Muscle of leg (tissue), 11 donors: ENCODE measurements around the gene PZP. TPM values are rescaled to one million over a fixed set of nuclear protein-coding genes. Genes with fewer than 3 reads are reported as not detected.
A peak's percentile ranks its signal among the peaks of the same experiment; 100 is the strongest.
"Not testable (repeated sequence)": the region's sequence is repeated elsewhere in the genome, so short reads cannot be mapped to it uniquely, and the experiment has no call there.

Source experiments
- DNase-seq: peaks from one replicate; pipeline ENCODE4 v3.0.0; 2013
- H3K27ac ChIP-seq: one replicate; pipeline ENCODE4 v1.5.1; 2013; ENCODE audit warnings: mild to moderate bottlenecking, low read length, control low read depth
- H3K27me3 ChIP-seq: one replicate; pipeline ENCODE4 v1.6.1; 2013; ENCODE audit warnings: low read length; ENCODE audit not compliant: control insufficient read depth, insufficient read depth
- H3K36me3 ChIP-seq: one replicate; pipeline ENCODE4 v1.6.1; 2013; ENCODE audit warnings: low read length; ENCODE audit not compliant: control insufficient read depth, insufficient read depth
- H3K4me1 ChIP-seq: one replicate; pipeline ENCODE4 v1.6.1; 2013; ENCODE audit warnings: low read length; ENCODE audit not compliant: control insufficient read depth, insufficient read depth
- H3K4me3 ChIP-seq: one replicate; pipeline ENCODE4 v1.5.1; 2013; ENCODE audit warnings: low read length, control low read depth
- H3K9me3 ChIP-seq: replicated peaks from 2 replicates; pipeline ENCODE4 v1.6.1; 2013; ENCODE audit warnings: low read depth, low read length; ENCODE audit not compliant: control insufficient read depth
- WGBS: methylation state at CpG from one replicate; pipeline ENCODE4 v1.1.5; 2013; ENCODE audit warnings: missing lambda C conversion rate; ENCODE audit not compliant: insufficient coverage; 5-methylcytosine and 5-hydroxymethylcytosine counted together
- polyA plus RNA-seq, 8 donors: library from polyadenylated mRNA; unstranded; fragments of 120-200 nt; gene quantifications; one replicate each; pipeline versions ENCODE4 v1.2.1 to v1.2.3, GENCODE V29; 2013; ENCODE audit warnings: inconsistent platforms in 1 of 8, low replicate concordance in 1 of 8; ENCODE audit not compliant: insufficient read length in 8 of 8, insufficient read depth in 1 of 8
- total RNA-seq: library from RNA; stranded (reverse); fragments of 120-200 nt; gene quantifications from one replicate; pipeline ENCODE4 v1.2.4, GENCODE V29; 2013

The PZP gene
- total and polyA plus RNA-seq, 9 donors = 0.33 to 0.89 (median 0.71) TPM

- peaks cover 8% of the 10 kb centered on the region for H3K27me3 ChIP-seq
- no peak overlapping the region for H3K4me3 ChIP-seq
- no peak overlapping the region for H3K27ac ChIP-seq
- DNase-seq = no peak
- H3K9me3 ChIP-seq = no peaks in the 10 kb centered on the region
- H3K36me3 ChIP-seq = no peaks in the 10 kb centered on the region
- 100% methylated on average over 1 of the region's 3 CpGs for WGBS
- H3K4me1 ChIP-seq = no peaks in the 10 kb centered on the region
Observed at GRCh38 chr12:9241301-9241700, 33.1 kb upstream of the PZP start.

GRCh38 chr12:9240776-9241175, 32.6 kb upstream of the PZP start:
- H3K27me3 ChIP-seq = peaks cover 8% of the 10 kb centered on the region
- no peaks in the 10 kb centered on the region for H3K4me1 ChIP-seq
- no peak for DNase-seq
- WGBS = no CpG with 5 or more reads among the region's 5 CpGs
- peak overlapping the region; percentile 54 for H3K27ac ChIP-seq
- no peak overlapping the region for H3K4me3 ChIP-seq
- no peaks in the 10 kb centered on the region for H3K9me3 ChIP-seq
- H3K36me3 ChIP-seq = no peaks in the 10 kb centered on the region

- H3K36me3 ChIP-seq, H3K9me3 ChIP-seq, H3K27me3 ChIP-seq, H3K4me1 ChIP-seq: not testable (repeated sequence)
- 42% methylated on average over 9 of the region's 33 CpGs for WGBS
- Histone ChIP-seq H3K4me3 (peak overlapping the region; percentile 23), H3K27ac (peak overlapping the region; percentile 54)
- peak; percentile 7 for DNase-seq
Observed at GRCh38 chr12:9240004-9240635, 31.9 kb upstream of the PZP start.

GRCh38 chr12:9237286-9237685, 29.1 kb upstream of the PZP start:
- 100% methylated on average over 1 of the region's 1 CpG for WGBS
- no peak overlapping the region for H3K27ac ChIP-seq

GRCh38 chr12:9235519-9235918, 27.3 kb upstream of the PZP start:
- Histone ChIP-seq H3K4me1 (no peaks in the 10 kb centered on the region), H3K36me3 (no peaks in the 10 kb centered on the region), H3K9me3 (no peaks in the 10 kb centered on the region), H3K27ac (no peak overlapping the region), H3K27me3 (peaks cover 7% of the 10 kb centered on the region), H3K4me3 (no peak overlapping the region)
- no peak for DNase-seq
- WGBS = no CpG with 5 or more reads among the region's 4 CpGs

More at GRCh38 chr12:9237286-9237685, 29.1 kb upstream of the PZP start:
- no peak overlapping the region for H3K4me3 ChIP-seq
- no peaks in the 10 kb centered on the region for H3K36me3 ChIP-seq
- H3K27me3 ChIP-seq = peaks cover 10% of the 10 kb centered on the region
- no peak for DNase-seq
- H3K4me1 ChIP-seq = no peaks in the 10 kb centered on the region
- no peaks in the 10 kb centered on the region for H3K9me3 ChIP-seq

GRCh38 chr12:9227950-9228349, 19.8 kb upstream of the PZP start:
- no peak overlapping the region for H3K27ac ChIP-seq
- no peak for DNase-seq
- no peaks in the 10 kb centered on the region for H3K27me3 ChIP-seq
- H3K36me3 ChIP-seq = no peaks in the 10 kb centered on the region
- H3K9me3 ChIP-seq = no peaks in the 10 kb centered on the region
- H3K4me1 ChIP-seq = no peaks in the 10 kb centered on the region
- no peak overlapping the region for H3K4me3 ChIP-seq
- WGBS = 77% methylated on average over 3 of the region's 8 CpGs

GRCh38 chr12:9223830-9224229, 15.6 kb upstream of the PZP start:
- no peak overlapping the region for H3K27ac ChIP-seq
- H3K9me3 ChIP-seq = no peaks in the 10 kb centered on the region
- H3K27me3 ChIP-seq = no peaks in the 10 kb centered on the region
- no CpG with 5 or more reads among the region's 2 CpGs for WGBS
- H3K36me3 ChIP-seq = no peaks in the 10 kb centered on the region
- H3K4me1 ChIP-seq = no peaks in the 10 kb centered on the region
- no peak overlapping the region for H3K4me3 ChIP-seq
- no peak for DNase-seq

- Histone ChIP-seq H3K27me3 (no peaks in the 10 kb centered on the region), H3K4me1 (no peaks in the 10 kb centered on the region)
- no CpG with 5 or more reads among the region's 1 CpG for WGBS
Observed at GRCh38 chr12:9221483-9221882, 13.3 kb upstream of the PZP start.

GRCh38 chr12:9221011-9221410, 12.8 kb upstream of the PZP start:
- H3K4me3 ChIP-seq, H3K27me3 ChIP-seq, H3K27ac ChIP-seq, DNase-seq, H3K4me1 ChIP-seq, H3K36me3 ChIP-seq, H3K9me3 ChIP-seq: not testable (repeated sequence)
- 80% methylated on average over 4 of the region's 9 CpGs for WGBS

More at GRCh38 chr12:9221483-9221882, 13.3 kb upstream of the PZP start:
- H3K9me3 ChIP-seq = no peaks in the 10 kb centered on the region
- no peaks in the 10 kb centered on the region for H3K36me3 ChIP-seq
- no peak for DNase-seq
- no peak overlapping the region for H3K27ac ChIP-seq
- no peak overlapping the region for H3K4me3 ChIP-seq

- H3K9me3 ChIP-seq = no peaks in the 10 kb centered on the region
- H3K27me3 ChIP-seq = no peaks in the 10 kb centered on the region
- no CpG with 5 or more reads among the region's 2 CpGs for WGBS
- DNase-seq = no peak
- no peaks in the 10 kb centered on the region for H3K4me1 ChIP-seq
- H3K27ac ChIP-seq = no peak overlapping the region
- H3K36me3 ChIP-seq = no peaks in the 10 kb centered on the region
- H3K4me3 ChIP-seq = no peak overlapping the region
Observed at GRCh38 chr12:9214534-9214933, 6.3 kb upstream of the PZP start.

- WGBS = 80% methylated on average over 1 of the region's 1 CpG
- H3K4me3 ChIP-seq = no peak overlapping the region
- no peak for DNase-seq
Observed at GRCh38 chr12:9211687-9212086, 3.5 kb upstream of the PZP start.

More at GRCh38 chr12:9211687-9212086, 3.5 kb upstream of the PZP start:
- H3K27ac ChIP-seq = no peak overlapping the region
- H3K27me3 ChIP-seq = no peaks in the 10 kb centered on the region
- no peaks in the 10 kb centered on the region for H3K36me3 ChIP-seq
- H3K4me1 ChIP-seq = no peaks in the 10 kb centered on the region
- no peaks in the 10 kb centered on the region for H3K9me3 ChIP-seq
